HG03280 (cell line): ENCODE results near the gene ASS1.
"Not testable (repeated sequence)": the region's sequence is repeated elsewhere in the genome, so short reads cannot be mapped to it uniquely, and the experiment has no call there.

Experiments used
- ATAC-seq: cut with Tn5 transposase; IDR thresholded peaks from one replicate; pipeline ENCODE4 v1.9.1; 2021; ENCODE audit warnings: mild to moderate bottlenecking, moderate library complexity; ENCODE audit not compliant: unreplicated experiment

Gene ASS1

DNA sequence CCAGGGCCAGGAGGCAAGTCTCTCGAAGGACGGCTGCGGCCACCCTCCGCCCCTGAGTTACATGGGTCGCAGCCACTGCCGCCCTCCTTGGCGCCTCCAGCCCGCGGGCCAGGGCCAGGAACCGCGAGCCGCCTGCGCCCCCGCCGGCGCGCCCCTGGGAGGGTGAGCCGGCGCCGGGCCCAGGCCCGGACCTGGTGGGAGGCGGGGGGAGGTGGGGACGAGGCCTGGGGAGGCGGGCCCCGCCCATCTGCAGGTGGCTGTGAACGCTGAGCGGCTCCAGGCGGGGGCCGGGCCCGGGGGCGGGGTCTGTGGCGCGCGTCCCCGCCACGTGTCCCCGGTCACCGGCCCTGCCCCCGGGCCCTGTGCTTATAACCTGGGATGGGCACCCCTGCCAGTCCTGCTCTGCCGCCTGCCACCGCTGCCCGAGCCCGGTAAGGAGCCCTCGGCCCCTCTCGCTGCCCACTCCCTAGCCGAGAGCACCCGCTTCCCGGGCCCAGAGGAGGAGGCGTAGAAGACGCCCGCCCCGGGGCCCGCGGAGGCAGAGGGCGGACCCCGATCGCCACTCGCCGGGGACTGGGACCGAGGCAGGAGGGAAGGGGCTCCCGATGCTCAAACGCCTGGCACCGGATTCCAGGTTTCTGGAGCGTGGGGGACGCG lies at the start of gene ASS1:
TSS of gene ASS1 (plus strand) at position 397 of the 657 bp plus-strand sequence. CDS start 7,268 bp downstream, outside the sequence.
- no peak for ATAC-seq

DNA sequence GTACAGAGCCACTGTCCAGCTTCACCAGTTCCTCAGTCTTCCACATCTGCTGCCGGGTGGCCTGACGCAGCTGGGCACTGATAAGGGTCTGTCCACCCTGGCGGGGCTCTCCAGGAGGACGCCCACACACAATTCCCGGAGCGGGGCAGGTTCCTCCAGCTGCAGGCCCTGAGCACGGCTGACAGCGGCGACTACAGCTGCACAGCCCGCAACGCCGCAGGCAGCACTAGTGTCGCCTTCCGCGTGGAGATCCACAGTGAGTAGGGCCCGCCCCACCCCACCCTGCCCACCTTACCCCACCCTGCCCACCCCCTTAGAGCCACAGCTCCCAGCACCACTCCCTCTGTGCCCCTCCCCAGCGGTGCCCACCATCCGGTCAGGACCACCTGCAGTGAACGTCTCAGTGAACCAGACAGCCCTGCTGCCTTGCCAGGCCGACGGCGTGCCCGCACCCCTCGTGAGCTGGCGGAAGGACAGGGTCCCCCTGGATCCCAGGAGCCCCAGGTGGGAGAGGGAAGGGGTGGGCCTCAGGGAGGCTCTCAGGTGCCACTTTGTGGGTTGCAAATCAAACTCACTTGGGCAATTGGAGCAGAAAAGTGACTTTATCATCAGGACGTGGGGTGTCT lies 48.8 kb upstream of the ASS1 start:
- ATAC-seq: no peak

DNA sequence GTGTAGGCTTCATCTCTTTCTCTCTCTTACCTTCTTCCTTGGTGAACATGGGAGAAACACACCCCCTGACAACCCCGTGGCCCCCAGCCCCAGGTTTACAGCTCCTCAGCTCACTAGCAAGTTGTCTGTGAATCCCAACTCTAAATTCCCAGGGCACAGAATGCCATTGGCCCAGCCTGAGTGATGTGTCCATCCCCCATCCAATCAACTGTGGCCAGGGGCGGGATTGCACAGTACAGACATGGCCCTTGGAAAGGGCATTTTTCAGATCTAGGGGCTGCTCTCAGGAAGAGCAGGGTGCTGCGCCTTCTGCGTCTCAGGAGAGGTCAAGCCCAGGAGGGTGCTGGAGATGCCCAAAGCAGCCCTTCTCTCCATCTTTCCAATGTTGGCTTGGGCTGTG lies 48.2 kb upstream of the ASS1 start:
- ATAC-seq: no peak

DNA sequence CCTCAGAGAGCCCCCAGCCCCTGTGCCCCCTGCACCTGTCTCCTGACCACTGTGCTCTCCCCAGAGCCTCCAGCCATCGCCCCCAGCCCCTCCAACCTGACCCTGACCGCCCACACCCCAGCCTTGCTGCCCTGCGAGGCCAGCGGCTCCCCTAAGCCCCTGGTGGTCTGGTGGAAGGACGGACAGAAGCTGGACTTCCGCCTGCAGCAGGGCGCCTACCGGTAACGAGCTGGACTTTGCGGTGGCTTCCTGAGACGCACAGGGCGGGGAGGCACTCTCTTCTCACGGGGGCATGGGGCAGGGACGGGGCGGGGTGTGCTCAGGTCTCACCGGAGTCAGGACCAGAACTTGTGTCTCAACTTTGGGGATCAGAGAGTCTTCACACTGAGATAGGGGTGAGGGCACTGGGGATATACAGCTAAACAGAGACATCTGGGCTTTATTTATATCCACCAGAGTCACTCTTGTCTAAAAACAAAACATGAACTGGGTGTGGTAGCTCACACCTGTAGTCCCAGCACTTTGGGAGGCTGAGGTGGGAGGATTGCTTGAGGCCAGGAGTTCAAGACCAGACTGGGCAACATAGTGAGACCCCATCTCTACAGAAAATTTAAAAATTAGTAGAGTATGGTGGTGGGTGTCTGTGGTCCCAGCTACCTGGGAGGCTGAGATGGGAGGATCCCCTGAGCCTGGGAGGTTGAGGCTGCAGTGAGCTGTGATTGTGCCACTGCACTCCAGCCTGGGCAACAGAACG lies 46.1 kb upstream of the ASS1 start:
- ATAC-seq: no peak

DNA sequence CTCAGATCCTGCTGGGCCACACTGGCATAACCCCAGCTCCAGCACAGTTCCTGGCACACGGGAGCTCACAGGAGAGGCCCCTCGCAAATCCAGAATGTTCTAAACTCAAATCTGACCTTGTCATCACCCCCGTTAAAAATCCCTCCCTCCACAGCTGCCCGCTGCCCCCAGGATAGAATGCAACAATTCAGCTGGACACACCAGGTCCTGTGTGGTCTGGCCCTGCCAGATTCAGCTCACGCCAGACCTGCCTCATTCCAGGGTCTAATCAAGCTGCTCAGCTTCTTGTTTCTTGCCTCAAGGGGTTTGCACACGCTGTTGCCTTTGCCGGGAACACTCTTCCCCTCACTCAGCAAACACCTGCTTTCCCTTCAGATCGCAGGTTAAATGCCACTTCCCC lies 45.0 kb upstream of the ASS1 start:
- ATAC-seq: no peak

DNA sequence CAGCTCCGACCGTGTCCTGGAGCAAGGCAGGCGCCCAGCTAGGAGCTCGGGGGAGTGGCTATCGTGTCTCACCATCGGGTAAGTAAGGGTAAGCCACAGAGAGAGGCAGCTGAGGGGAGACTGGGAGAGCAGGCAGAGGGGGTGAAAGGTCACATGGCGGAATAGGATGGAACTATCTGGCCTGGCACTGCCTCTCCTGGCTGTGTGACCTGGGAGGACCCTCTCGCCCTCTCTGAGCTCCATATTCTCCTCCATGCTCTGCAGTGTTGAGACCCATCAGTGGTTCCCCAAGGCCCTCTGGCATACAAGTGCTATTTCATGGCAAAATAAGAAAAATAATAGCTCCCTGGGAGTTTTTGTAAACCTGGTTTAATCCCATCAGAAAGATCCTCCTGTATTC lies 43.9 kb upstream of the ASS1 start:
- ATAC-seq: no peak

DNA sequence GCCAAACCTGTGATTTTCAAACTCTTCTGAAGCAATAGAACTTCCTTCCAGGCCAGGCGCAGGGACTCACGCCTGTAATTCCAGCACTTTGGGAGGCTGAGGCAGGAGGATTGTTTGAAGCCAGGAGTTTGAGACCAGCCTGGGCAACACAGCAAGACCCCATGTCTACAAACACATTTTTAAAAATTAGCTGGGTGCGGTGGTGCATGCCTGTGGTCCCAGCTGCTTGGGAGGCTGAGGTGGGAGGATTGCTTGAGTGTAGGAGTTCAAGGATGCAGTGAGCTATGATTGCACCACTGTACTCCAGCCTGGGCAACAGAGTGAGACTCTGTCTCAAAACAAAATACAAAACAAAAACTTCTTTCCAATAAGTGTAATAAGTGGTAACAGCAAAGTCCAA lies 43.0 kb upstream of the ASS1 start:
- not testable (repeated sequence) for ATAC-seq

DNA sequence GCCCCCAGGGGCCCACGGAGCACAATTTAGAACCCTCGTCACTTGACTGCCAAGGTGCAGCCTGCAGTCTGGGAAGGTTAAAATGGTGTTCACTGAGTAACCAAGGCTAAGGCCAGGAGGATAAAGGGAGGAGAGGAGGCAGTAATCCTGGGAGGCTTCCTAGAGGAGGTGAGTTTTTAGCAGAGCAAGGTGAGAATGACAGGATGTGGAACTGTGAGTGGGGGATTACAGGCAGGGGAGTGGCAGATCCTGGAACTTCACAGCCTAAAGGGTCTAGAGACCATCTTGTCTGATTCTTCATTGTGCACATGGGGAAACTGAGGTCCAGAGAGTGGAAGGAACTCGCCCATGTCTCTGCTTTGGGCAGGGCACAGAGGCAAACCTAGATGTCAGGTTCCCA lies 42.5 kb upstream of the ASS1 start:
- ATAC-seq: no peak

DNA sequence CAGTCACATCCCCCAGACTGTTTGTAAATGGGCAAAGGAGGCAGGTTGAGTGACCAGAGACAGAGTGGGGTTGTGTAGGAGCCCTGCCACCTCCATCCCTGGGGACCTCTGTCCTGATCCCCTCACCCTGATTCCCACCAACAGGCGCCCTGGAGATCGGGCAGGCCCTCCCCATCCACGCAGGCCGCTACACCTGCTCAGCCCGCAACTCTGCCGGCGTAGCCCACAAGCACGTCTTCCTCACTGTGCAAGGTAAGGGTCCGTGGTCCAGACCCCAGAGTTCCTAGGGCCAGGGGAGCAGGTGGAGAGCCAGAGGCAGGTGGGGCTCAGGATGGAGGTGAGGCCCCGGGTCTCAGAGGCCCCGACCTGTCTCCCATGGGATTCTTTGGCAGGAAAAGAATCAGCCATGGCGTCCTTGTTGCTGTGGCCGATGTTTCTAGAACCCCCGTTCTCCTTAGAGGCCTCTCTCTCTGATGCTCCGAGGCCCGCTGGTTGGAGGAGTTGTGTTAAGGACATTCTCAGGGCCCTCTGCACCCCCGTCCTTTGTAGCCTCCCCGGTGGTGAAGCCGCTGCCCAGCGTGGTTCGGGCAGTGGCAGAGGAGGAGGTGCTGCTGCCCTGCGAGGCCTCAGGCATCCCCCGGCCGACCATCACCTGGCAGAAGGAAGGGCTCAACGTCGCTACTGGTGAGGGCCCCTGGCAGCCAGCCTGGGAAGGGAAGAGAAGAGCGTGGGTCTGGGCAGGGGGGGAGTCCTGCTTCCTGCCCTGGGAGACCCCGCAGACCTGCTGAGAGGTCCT lies 41.9 kb upstream of the ASS1 start:
- no peak for ATAC-seq

DNA sequence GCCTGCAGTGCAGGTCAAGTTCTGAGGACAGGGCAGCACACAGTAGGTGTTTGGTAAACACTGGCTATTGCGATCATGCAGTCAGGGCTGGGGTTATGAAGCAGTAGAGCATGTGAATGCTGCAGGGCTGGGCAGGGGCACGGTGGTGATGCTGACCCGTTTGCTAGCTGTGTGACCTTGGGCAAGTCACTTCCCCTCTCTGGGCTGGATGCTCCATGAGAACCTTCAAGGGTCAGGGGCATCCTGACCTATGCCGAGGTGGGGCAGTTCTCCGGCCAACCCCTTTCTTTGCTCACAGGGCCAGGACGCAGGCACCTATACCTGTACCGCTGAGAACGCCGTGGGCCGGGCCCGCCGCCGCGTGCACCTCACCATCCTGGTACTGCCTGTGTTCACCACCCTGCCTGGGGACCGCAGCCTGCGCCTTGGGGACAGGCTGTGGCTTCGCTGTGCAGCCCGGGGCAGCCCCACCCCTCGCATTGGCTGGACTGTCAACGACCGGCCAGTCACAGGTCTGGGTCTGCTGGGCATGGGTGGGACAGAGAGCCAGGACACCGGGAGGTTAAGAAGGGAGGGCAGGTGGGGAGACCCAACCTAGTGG lies 39.0 kb upstream of the ASS1 start:
- ATAC-seq: no peak

DNA sequence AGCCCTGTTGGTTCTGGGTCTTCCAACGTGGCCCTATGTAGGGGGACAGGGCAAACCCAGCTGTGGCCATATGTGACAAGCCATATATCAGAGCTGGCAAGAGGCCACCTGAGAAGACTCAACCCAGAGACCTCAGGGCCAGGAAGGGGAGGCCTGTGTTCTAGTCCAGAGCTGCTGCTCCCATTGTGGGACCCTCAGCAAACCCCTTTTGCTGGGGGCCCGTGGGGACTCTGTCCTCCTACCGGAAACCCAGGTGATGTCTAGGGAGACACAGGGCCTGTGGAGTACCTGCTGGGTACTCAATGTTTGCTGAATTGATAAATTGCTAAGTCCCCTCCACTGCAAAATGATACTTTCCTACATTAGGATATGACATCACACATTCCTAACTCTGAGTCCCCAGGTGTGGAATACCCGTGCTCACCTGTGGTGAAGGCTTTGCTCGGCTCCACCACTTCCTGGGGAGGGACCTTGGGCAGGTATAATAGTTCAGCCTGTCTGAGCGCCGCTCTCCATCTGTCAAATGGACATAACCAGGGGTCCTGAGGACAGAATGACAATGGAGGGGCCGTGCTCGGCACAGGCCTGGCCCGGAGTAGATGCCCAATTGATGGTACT lies 38.4 kb upstream of the ASS1 start:
- no peak for ATAC-seq

DNA sequence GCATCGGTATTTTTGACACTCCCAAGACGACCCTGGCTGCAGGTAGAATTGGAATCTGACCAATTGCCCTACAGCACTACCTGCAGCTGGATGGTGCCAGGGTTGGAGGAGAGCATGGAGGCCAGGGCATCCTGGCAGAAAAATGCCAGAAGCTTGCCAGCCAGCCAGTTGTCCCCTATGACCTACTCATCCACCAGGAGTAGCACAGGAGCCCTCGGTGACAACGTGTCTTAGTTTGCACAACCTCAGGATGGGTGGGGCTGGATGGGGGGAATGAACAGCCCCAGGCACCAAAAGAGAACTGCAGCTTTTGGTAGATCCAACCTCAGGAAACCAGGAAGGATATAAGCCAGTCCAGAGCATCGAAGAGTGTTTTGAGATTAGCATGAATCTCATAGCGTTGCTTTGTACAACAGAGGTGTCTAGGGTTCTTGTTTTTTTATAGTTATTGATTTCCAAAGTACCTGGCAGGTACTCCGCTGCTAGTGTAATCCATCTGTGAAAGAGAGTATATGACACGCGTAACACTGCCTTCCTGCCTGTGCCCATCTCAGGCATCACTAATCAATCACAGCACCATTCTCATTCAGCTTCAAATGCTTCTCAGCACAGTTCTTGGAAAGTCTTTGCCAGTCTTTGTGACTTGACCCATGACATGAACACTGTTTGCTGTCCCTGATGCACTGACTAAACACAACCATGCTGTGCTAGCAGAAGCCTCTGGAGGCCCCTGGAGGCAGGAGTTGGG lies 36.7 kb upstream of the ASS1 start:
- no peak for ATAC-seq

DNA sequence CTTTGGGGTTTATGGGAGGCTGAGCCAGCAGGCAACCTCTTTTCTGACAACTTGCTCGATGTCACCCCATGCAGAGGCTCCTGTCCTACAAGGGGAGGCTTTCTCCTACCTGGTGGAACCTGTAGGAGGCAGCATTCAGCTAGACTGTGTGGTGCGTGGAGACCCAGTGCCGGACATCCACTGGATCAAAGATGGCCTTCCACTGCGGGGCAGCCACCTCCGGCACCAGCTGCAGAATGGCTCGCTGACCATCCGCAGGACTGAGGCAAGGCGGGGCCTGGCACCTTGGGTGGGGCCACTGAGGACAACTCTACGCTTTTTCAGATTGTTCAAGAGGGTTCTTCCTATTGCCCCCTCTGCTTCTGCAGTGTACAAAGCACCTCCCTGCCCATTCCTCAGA lies 36.1 kb upstream of the ASS1 start:
- no peak for ATAC-seq

DNA sequence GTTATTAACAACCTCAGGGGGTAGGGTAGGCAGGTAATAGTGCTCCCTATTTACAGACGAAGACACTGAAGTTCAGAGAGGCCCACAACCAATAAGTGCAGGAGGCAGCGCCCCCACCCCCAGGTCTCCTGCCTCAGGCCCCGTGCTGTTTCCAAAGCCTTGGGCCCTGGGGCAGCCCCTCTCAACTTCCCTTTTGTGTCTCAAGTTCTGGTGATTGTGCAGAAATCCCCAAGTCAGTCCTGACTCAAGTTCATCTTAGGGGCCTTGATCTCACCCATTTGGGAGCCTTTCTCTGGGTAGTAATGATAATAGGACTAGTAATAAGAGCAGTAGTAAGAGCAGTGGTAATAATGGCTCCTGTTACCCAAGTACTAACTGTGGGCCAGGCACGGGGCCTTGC lies 35.5 kb upstream of the ASS1 start:
- no peak for ATAC-seq

DNA sequence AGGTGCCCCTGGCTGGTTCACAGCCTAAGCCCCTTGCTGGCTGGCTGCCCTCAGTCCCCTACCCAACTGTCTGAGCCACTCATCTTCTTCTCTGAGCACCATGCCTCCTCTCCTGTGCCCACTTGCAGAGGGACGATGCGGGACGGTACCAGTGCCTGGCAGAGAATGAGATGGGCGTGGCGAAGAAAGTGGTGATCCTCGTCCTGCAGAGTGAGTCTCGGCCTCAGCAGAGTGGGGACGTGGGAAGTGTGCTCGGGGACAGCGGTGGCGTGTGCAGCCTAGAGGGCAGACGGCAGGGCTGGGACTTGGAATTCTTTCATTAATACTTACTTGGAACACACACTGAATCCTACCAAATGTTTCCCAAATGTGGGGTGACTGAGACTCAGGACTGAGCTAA lies 34.3 kb upstream of the ASS1 start:
- ATAC-seq: no peak

DNA sequence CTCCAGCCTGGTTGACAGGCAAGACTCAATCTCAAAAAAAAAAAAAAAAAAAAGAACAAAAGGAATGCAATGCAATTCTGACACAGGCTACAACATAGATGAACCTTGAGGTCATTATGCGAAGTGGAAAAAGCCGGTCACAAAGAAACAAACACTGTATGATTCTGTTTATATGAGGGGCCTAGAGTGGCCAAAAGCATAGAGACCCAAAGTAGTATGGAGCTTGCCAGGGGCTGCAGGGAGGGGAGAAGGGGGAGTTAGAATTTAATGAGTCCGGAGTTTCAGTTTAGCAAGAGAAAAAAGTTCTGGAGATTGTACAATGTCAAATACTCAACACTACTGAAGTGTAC lies 33.2 kb upstream of the ASS1 start:
- ATAC-seq: no peak

DNA sequence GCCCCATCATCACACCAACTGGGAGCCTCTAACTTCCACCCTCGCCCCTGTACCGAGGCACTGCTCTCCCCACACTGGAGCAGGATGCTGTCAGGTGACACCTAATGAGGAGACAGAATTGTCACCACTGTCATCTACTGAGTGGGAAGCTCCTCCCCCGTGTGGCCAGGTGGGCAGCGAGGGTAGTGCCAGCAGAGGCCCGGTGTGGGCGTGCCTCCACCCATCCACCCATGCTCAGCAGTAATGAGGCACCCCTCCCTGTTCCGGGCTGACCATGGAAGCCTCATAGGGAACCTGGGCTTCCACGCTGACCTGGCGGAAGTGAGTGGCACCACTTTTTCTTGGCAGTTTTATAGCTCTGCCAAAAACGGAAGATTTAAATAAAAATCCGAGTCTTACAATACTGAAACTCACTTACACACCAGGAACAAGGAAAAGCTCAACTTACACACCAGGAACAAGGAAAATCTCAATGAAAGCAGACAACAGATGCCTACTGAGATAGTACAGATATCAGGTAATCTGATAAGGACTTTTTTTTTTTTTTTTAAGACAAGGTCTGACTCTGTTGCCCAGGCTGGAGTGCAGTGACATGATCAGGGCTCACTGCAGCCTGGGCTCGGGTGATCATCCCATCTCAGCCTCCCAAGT lies 30.6 kb upstream of the ASS1 start:
- no peak for ATAC-seq

DNA sequence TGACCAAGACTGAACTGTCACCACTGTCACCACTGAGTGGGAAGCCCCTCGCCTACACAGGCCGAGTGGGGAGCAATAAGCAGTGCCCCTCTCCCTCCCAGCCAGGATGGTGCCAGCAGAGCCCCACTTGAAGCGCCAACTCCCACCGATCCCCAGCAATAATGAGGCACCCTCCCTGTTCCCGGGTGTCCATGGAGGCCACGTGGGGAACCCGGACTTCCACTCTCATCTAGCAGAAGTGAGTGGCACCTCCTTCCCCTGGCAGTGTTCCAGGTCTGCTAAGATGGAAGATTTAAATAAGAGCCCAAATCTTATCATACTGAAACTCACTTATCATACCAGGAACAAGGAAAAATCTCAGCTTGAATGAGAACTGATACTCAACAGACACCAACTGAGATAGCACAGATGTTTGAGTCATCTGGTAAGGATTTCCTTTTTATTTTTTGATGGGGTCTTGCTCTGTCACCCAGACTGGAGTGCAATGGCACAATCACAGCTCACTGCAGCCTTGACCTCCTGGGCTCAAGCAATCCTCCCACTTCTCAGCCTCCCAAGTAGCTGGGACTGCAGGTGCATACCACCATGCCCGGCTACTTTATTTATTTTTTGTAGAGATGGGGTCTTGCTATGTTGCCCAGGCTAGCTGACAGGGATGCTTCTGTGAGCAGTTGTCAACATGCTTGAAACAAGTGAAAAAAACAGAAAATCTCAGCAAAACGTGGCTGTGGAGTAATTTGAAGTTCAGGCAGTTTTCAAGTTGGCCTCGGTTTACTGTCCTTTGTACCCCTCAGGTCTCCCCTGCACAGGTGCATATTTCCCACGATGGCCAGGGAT lies 29.6 kb upstream of the ASS1 start:
- ATAC-seq: no peak

DNA sequence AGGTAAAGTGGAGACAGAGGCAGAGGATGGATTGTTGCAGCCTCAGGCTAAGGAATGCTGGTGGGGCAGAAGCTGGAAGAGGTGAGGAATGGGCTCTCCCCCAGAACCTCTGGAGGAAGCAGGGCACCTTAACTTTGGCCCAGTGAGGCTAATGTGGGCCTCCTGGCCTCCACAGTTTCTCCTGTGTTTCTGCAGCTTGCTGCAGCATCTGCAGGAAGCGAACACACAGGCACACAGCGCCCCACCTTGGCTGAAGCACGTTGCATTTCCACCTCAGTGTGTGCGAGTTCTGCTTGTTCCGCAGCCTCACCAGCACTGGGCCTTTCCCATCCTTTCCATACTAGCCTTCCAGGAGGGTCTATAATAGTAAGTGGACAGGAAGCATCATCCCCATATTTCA lies 27.2 kb upstream of the ASS1 start:
- ATAC-seq: no peak
